ENCODE measurements around the gene ZSCAN18.

The ZSCAN18 gene

GRCh38 chr19:58086825-58087710 is 11.0 kb downstream of the ZSCAN18 start:
- no peak for DNase-seq

GRCh38 chr19:58085348-58085875 is 12.6 kb downstream of the ZSCAN18 start:
- no peak for DNase-seq

GRCh38 chr19:58084596-58085347 is 13.3 kb downstream of the ZSCAN18 start:
- no peak for DNase-seq

- DNase-seq, result no peak
These were observed 15.0 kb downstream of the ZSCAN18 start for GRCh38 chr19:58083021-58083420.

GRCh38 chr19:58079792-58080191 is 18.2 kb downstream of the ZSCAN18 start:
- no peak for DNase-seq

GRCh38 chr19:58067240-58067912 is 30.7 kb downstream of the ZSCAN18 start:
- no peak for DNase-seq

GRCh38 chr19:58063712-58064111 is 34.3 kb downstream of the ZSCAN18 start:
- DNase-seq, result no peak

- DNase-seq, result no peak
These were observed 37.8 kb downstream of the ZSCAN18 start for GRCh38 chr19:58060231-58060630.

GRCh38 chr19:58059671-58060078 is 38.4 kb downstream of the ZSCAN18 start:
- DNase-seq, result no peak

- DNase-seq, result no peak
These were observed 38.9 kb downstream of the ZSCAN18 start, which contains the start of gene ZNF135 for GRCh38 chr19:58059003-58059670. Gene ZNF135, plus strand, starts transcription at chr19:58059282. Its CDS starts 721 bp downstream, at chr19:58060003.

- no peak for DNase-seq
These were observed 39.6 kb downstream of the ZSCAN18 start for GRCh38 chr19:58058467-58058866.

GRCh38 chr19:58056861-58057260 is 41.2 kb downstream of the ZSCAN18 start:
- DNase-seq, result no peak

GRCh38 chr19:58056261-58056660 is 41.8 kb downstream of the ZSCAN18 start:
- no peak for DNase-seq

GRCh38 chr19:58054901-58055874 is 42.8 kb downstream of the ZSCAN18 start:
- DNase-seq, result peak; percentile 91

GRCh38 chr19:58053480-58054156 is 44.4 kb downstream of the ZSCAN18 start:
- no peak for DNase-seq

- no peak for DNase-seq
These were observed 45.8 kb downstream of the ZSCAN18 start for GRCh38 chr19:58052256-58052655.

- DNase-seq, result no peak
These were observed 50.4 kb downstream of the ZSCAN18 start for GRCh38 chr19:58047672-58048071.

GRCh38 chr19:58046856-58047255 is 51.2 kb downstream of the ZSCAN18 start:
- DNase-seq, result no peak

- DNase-seq, result no peak
These were observed 52.5 kb downstream of the ZSCAN18 start for GRCh38 chr19:58045411-58046050.

GRCh38 chr19:58044886-58045285 is 53.1 kb downstream of the ZSCAN18 start:
- DNase-seq, result peak; percentile 8
